GM18517 (cell line): Measurements from ENCODE around the gene C17orf75.

Source experiments
- ATAC-seq: cut with Tn5 transposase; IDR thresholded peaks from one replicate; pipeline ENCODE4 v1.9.1; 2021; ENCODE audit warnings: mild to moderate bottlenecking, moderate library complexity; ENCODE audit not compliant: unreplicated experiment

C17orf75 gene

GRCh38 chr17:32278815-32279214 lies 63.2 kb downstream of the C17orf75 start:
- ATAC-seq = no peak
